Neuronal stem cell (in vitro differentiated cells): ENCODE data around the gene MYEOV.
A peak's percentile ranks its signal among the peaks of the same experiment; 100 is the strongest.

Experiments
- DNase-seq: peaks from one replicate; pipeline ENCODE4 v3.0.0-alpha.2; 2013; ENCODE audit warnings: low spot score
- H2AFZ ChIP-seq: one replicate; pipeline ENCODE4 v1.6.1; 2013; ENCODE audit warnings: mild to moderate bottlenecking, low read length, inconsistent platforms
- H2AK5ac ChIP-seq: 2 replicates; pipeline ENCODE4 v1.6.1; 2013; ENCODE audit warnings: low read depth, mild to moderate bottlenecking, inconsistent platforms, low read length, moderate library complexity, mixed read lengths
- H2BK120ac ChIP-seq: 2 replicates; pipeline ENCODE4 v1.6.1; 2013; ENCODE audit warnings: low read depth, mild to moderate bottlenecking, inconsistent platforms, low read length, moderate library complexity, mixed read lengths
- H2BK12ac ChIP-seq: one replicate; pipeline ENCODE4 v1.6.1; 2013; ENCODE audit warnings: low read length, inconsistent platforms
- H2BK15ac ChIP-seq: 2 replicates; pipeline ENCODE4 v1.6.1; 2013; ENCODE audit warnings: mild to moderate bottlenecking, low read length, inconsistent platforms, mixed read lengths
- H2BK5ac ChIP-seq: one replicate; pipeline ENCODE4 v1.6.1; 2013; ENCODE audit warnings: inconsistent platforms, mild to moderate bottlenecking, low read length, moderate library complexity
- H3K14ac ChIP-seq: one replicate; pipeline ENCODE4 v1.6.1; 2013; ENCODE audit warnings: low read length, inconsistent platforms
- H3K18ac ChIP-seq: 2 replicates; pipeline ENCODE4 v1.6.1; 2013; ENCODE audit warnings: low read length, inconsistent platforms
- H3K23ac ChIP-seq: 2 replicates; pipeline ENCODE4 v1.6.1; 2013; ENCODE audit warnings: low read depth, mild to moderate bottlenecking, mixed read lengths, low read length, inconsistent platforms; ENCODE audit not compliant: poor library complexity
- H3K27ac ChIP-seq: replicated peaks from 3 replicates; pipeline ENCODE4 v1.5.1; 2013; ENCODE audit warnings: low read length, inconsistent platforms
- H3K27me3 ChIP-seq, 3 experiments: 2 replicates each; pipeline ENCODE4 v1.6.1; 2013; ENCODE audit warnings: low read length in 3 of 3, mild to moderate bottlenecking in 2 of 3, inconsistent platforms in 1 of 3, low read depth in 1 of 3, mixed read lengths in 1 of 3, moderate library complexity in 1 of 3; ENCODE audit not compliant: control insufficient read depth in 3 of 3, insufficient read depth in 3 of 3
- H3K36me3 ChIP-seq, 2 donors: replicated peaks in 1 of 2; 2 replicates each; pipeline ENCODE4 v1.6.1; 2013; ENCODE audit warnings: low read length in 2 of 2; ENCODE audit not compliant: control insufficient read depth in 2 of 2, insufficient read depth in 2 of 2
- H3K4ac ChIP-seq: 2 replicates; pipeline ENCODE4 v1.6.1; 2013; ENCODE audit warnings: inconsistent platforms, mild to moderate bottlenecking, low read length, moderate library complexity
- H3K4me1 ChIP-seq, 2 donors: 1 replicate in 1 of 2; 2 replicates in 1 of 2; pipeline ENCODE4 v1.6.1; 2013; ENCODE audit warnings: low read length in 2 of 2, low read depth in 1 of 2; ENCODE audit not compliant: control insufficient read depth in 2 of 2, insufficient read depth in 1 of 2
- H3K4me2 ChIP-seq: one replicate; pipeline ENCODE4 v1.6.1; 2013; ENCODE audit warnings: mild to moderate bottlenecking, low read length, inconsistent platforms; ENCODE audit not compliant: insufficient read depth, poor library complexity, severe bottlenecking
- H3K4me3 ChIP-seq, 2 donors: 2 replicates each; pipeline ENCODE4 v1.5.1; 2013; ENCODE audit warnings: low read length in 2 of 2, mild to moderate bottlenecking in 2 of 2, inconsistent platforms in 1 of 2, moderate library complexity in 1 of 2
- H3K79me1 ChIP-seq: one replicate; pipeline ENCODE4 v1.6.1; 2013; ENCODE audit warnings: low read depth, mild to moderate bottlenecking, inconsistent platforms, low read length, moderate library complexity
- H3K9ac ChIP-seq: one replicate; pipeline ENCODE4 v1.6.1; 2013; ENCODE audit warnings: mild to moderate bottlenecking, low read depth, low read length, inconsistent platforms; ENCODE audit not compliant: poor library complexity
- H3K9me3 ChIP-seq, 2 donors: replicated peaks in 1 of 2; 2 replicates each; pipeline versions ENCODE3 to v1.6.1; 2013; ENCODE audit warnings: low read length in 2 of 2, mild to moderate bottlenecking in 2 of 2, inconsistent platforms in 1 of 2, low read depth in 1 of 2, mixed read lengths in 1 of 2, moderate library complexity in 1 of 2; ENCODE audit not compliant: control insufficient read depth in 2 of 2, insufficient read depth in 1 of 2
- H4K8ac ChIP-seq: one replicate; pipeline ENCODE4 v1.6.1; 2013; ENCODE audit warnings: low read depth, mild to moderate bottlenecking, inconsistent platforms, low read length, moderate library complexity
- H4K91ac ChIP-seq: one replicate; pipeline ENCODE4 v1.6.1; 2013; ENCODE audit warnings: low read length, low read depth, mild to moderate bottlenecking, inconsistent platforms; ENCODE audit not compliant: poor library complexity
- WGBS, 2 donors: extraction: QIAGEN DNeasy Blood & Tissue Kit; methylation state at CpG; one replicate each; pipeline ENCODE4 v1.1.7; 2013; ENCODE audit warnings: missing lambda C conversion rate in 2 of 2, mixed read lengths in 1 of 2; ENCODE audit not compliant: insufficient read length in 2 of 2, insufficient replicate concordance in 1 of 2; ENCODE audit errors: extremely low coverage in 2 of 2; 5-methylcytosine and 5-hydroxymethylcytosine counted together

Gene MYEOV

GRCh38 chr11:69294571-69295078 lies 670 bp downstream of the MYEOV start:
- peaks cover 10 to 14% of the 10 kb centered on the region in 2 donors for H3K4me1 ChIP-seq
- no peak overlapping the region for H3K23ac ChIP-seq
- no peak overlapping the region for H3K9ac ChIP-seq
- H4K91ac ChIP-seq: no peak overlapping the region
- no CpG with 5 or more reads among the region's 8 CpGs for WGBS, 2 donors
- H3K4ac ChIP-seq: no peak overlapping the region
- H3K79me1 ChIP-seq: no peaks in the 10 kb centered on the region
- no peak overlapping the region for H2BK5ac ChIP-seq
- no peaks in the 10 kb centered on the region for H3K27me3 ChIP-seq
- no peak overlapping the region for H3K4me2 ChIP-seq
- H4K8ac ChIP-seq: no peak overlapping the region
- H3K4me3 ChIP-seq: no peak overlapping the region
- peak overlapping the region; percentile 13 for H2BK15ac ChIP-seq
- H3K36me3 ChIP-seq: no peaks in the 10 kb centered on the region
- DNase-seq: no peak
- peaks cover 0 to 4% of the 10 kb centered on the region in 2 donors for H3K9me3 ChIP-seq
- peak overlapping the region; percentile 2 for H2BK12ac ChIP-seq
- peak overlapping the region; percentile 0 for H3K18ac ChIP-seq
- H3K27ac ChIP-seq: no peak overlapping the region
- no peak overlapping the region for H2BK120ac ChIP-seq
- H2AK5ac ChIP-seq: peak overlapping the region; percentile 90
- no peak overlapping the region for H3K14ac ChIP-seq
- no peak overlapping the region for H2AFZ ChIP-seq

GRCh38 chr11:69295079-69295994 lies 1.4 kb downstream of the MYEOV start:
- H3K4me3 ChIP-seq: no peak overlapping the region
- H3K4me2 ChIP-seq: no peak overlapping the region
- H3K18ac ChIP-seq: peak overlapping the region; percentile 35
- H2AFZ ChIP-seq: no peak overlapping the region
- no peaks in the 10 kb centered on the region for H3K79me1 ChIP-seq
- DNase-seq: no peak
- no peaks in the 10 kb centered on the region for H3K36me3 ChIP-seq
- H2BK15ac ChIP-seq: peak overlapping the region; percentile 88
- H3K23ac ChIP-seq: peak overlapping the region; percentile 14
- peak overlapping the region; percentile 16 for H2AK5ac ChIP-seq
- H4K8ac ChIP-seq: no peak overlapping the region
- H2BK5ac ChIP-seq: peak overlapping the region; percentile 4
- peak overlapping the region; percentile 67 for H2BK12ac ChIP-seq
- no CpG with 5 or more reads among the region's 31 CpGs for WGBS, 2 donors
- peaks cover 0 to 2% of the 10 kb centered on the region in 2 donors for H3K9me3 ChIP-seq
- H4K91ac ChIP-seq: no peak overlapping the region
- H3K4me1 ChIP-seq: peaks cover 10 to 14% of the 10 kb centered on the region in 2 donors
- peak overlapping the region; percentile 16 for H2BK120ac ChIP-seq
- no peak overlapping the region for H3K27ac ChIP-seq
- H3K27me3 ChIP-seq: peaks cover 0 to under 1% (median 0%) of the 10 kb centered on the region in 3 experiments
- no peak overlapping the region for H3K14ac ChIP-seq
- no peak overlapping the region for H3K4ac ChIP-seq
- H3K9ac ChIP-seq: no peak overlapping the region

GRCh38 chr11:69295995-69296889 lies 2.3 kb downstream of the MYEOV start:
- Histone ChIP-seq H2BK15ac (peak overlapping the region; percentile 39), H3K4me1 (peaks cover 10 to 14% of the 10 kb centered on the region in 2 donors), H4K91ac (peak overlapping the region; percentile 94), H2AFZ (no peak overlapping the region), H3K27ac (no peak overlapping the region), H2BK120ac (no peak overlapping the region), H3K79me1 (no peaks in the 10 kb centered on the region), H4K8ac (no peak overlapping the region), H3K4me3 (no peak overlapping the region), H3K4me2 (no peak overlapping the region), H2BK12ac (no peak overlapping the region), H3K14ac (no peak overlapping the region), H3K18ac (peak overlapping the region; percentile 35), H3K9me3 (no peaks in the 10 kb centered on the region), H3K36me3 (no peaks in the 10 kb centered on the region), H3K9ac (no peak overlapping the region), H2BK5ac (peak overlapping the region; percentile 4), H3K27me3 (peaks cover 0 to 2% (median 0%) of the 10 kb centered on the region in 3 experiments), H3K4ac (no peak overlapping the region), H3K23ac (peak overlapping the region; percentile 14), H2AK5ac (peak overlapping the region; percentile 16)
- no peak for DNase-seq
- no CpG with 5 or more reads among the region's 18 CpGs for WGBS, 2 donors
